Activated CD8-positive, alpha-beta T cell treated with anti-CD3 and anti-CD28 coated beads for 36 hours (primary cell): Measurements from ENCODE around the gene THBS1. TPM values are rescaled to one million over a fixed set of nuclear protein-coding genes. Genes with fewer than 3 reads are reported as not detected.

Experiments
- ATAC-seq: fragments of 200-7000 bp; cut with Tn5 transposase; one replicate; pipeline ENCODE4 v1.10.0; 2021; ENCODE audit warnings: mild to moderate bottlenecking, moderate library complexity
- CTCF ChIA-PET: fragments of 350-600 bp; sonication (Branson Sonifier 250); formaldehyde crosslinking; loops from one replicate; lab custom pipeline; 2021; ENCODE audit warnings: antibody characterized with exemption; lab: Charles Lee
- POLR2A ChIA-PET: fragments of 350-600 bp; sonication (Branson Sonifier 250); formaldehyde crosslinking; loops from one replicate; lab custom pipeline; 2021; ENCODE audit warnings: antibody characterized with exemption; lab: Charles Lee
- DNase-seq: peaks from one replicate; pipeline ENCODE4 v3.0.0-alpha.2; 2020
- H3K27ac Mint-ChIP-seq: one replicate; pipeline ENCODE4 v1.8.0; 2021; ENCODE audit warnings: mild to moderate bottlenecking, mixed read lengths
- H3K27me3 Mint-ChIP-seq: one replicate; pipeline ENCODE4 v1.8.0; 2021; ENCODE audit warnings: mixed read lengths
- H3K36me3 Mint-ChIP-seq: one replicate; pipeline ENCODE4 v1.8.0; 2021; ENCODE audit warnings: low read depth, mixed read lengths
- H3K4me1 Mint-ChIP-seq: one replicate; pipeline ENCODE4 v1.8.0; 2021; ENCODE audit warnings: low read depth, mixed read lengths
- H3K4me3 Mint-ChIP-seq: one replicate; pipeline ENCODE4 v1.8.0; 2021; ENCODE audit warnings: mild to moderate bottlenecking, moderate library complexity, mixed read lengths
- H3K9me3 Mint-ChIP-seq: one replicate; pipeline ENCODE4 v1.8.0; 2021; ENCODE audit warnings: mixed read lengths
- intact Hi-C: fragments of 100-400 bp; cut with micrococcal nuclease; formaldehyde crosslinking; loops from one replicate; pipeline ENCODE4 v1.10.0; 2022
- total RNA-seq, 2 experiments: library from RNA; stranded (reverse); gene quantifications; one replicate each; pipeline ENCODE4 v1.2.3, GENCODE V29; 2021
- TF ChIP-seq, protein P1 (sequence below): fragments of 200-600 bp; IDR thresholded peaks from one replicate; pipeline ENCODE4 v1.8.0; 2022; ENCODE audit warnings: antibody characterized with exemption, mild to moderate bottlenecking

THBS1 gene
- total RNA-seq, 2 experiments from 2014 or later: 0.54 to 1.1 TPM

- POLR2A ChIA-PET: no interaction called here
- intact Hi-C loops: no loop called here
- Mint-ChIP-seq H3K4me1 (peaks cover 3% of the 10 kb centered on the region), H3K27me3 (no peaks in the 10 kb centered on the region), H3K4me3 (no peak overlapping the region), H3K9me3 (no peaks in the 10 kb centered on the region), H3K27ac (no peak overlapping the region), H3K36me3 (no peaks in the 10 kb centered on the region)
- ATAC-seq (no peak), DNase-seq (no peak)
- TF ChIP-seq, protein P1, sequence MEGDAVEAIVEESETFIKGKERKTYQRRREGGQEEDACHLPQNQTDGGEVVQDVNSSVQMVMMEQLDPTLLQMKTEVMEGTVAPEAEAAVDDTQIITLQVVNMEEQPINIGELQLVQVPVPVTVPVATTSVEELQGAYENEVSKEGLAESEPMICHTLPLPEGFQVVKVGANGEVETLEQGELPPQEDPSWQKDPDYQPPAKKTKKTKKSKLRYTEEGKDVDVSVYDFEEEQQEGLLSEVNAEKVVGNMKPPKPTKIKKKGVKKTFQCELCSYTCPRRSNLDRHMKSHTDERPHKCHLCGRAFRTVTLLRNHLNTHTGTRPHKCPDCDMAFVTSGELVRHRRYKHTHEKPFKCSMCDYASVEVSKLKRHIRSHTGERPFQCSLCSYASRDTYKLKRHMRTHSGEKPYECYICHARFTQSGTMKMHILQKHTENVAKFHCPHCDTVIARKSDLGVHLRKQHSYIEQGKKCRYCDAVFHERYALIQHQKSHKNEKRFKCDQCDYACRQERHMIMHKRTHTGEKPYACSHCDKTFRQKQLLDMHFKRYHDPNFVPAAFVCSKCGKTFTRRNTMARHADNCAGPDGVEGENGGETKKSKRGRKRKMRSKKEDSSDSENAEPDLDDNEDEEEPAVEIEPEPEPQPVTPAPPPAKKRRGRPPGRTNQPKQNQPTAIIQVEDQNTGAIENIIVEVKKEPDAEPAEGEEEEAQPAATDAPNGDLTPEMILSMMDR: no peak
- CTCF ChIA-PET: no interaction called here
Measured at GRCh38 chr15:39555885-39556284, 25.0 kb upstream of the THBS1 start.

- Mint-ChIP-seq H3K9me3 (no peaks in the 10 kb centered on the region), H3K27ac (no peak overlapping the region), H3K27me3 (no peaks in the 10 kb centered on the region), H3K4me1 (peaks cover 3% of the 10 kb centered on the region), H3K36me3 (no peaks in the 10 kb centered on the region), H3K4me3 (no peak overlapping the region)
- intact Hi-C loops: no loop called here
- ChIA-PET CTCF (no interaction called here), POLR2A (no interaction called here)
- no peak for ATAC-seq
- DNase-seq: no peak
- TF ChIP-seq, protein P1: no peak
Measured at GRCh38 chr15:39556461-39556860, 24.4 kb upstream of the THBS1 start.

GRCh38 chr15:39558421-39558820 is 22.5 kb upstream of the THBS1 start:
- H3K27ac Mint-ChIP-seq: no peak overlapping the region
- DNase-seq (no peak), ATAC-seq (no peak)
- CTCF ChIA-PET: no interaction called here
- peaks cover 3% of the 10 kb centered on the region for H3K4me1 Mint-ChIP-seq
- H3K27me3 Mint-ChIP-seq: no peaks in the 10 kb centered on the region
- no peak overlapping the region for H3K4me3 Mint-ChIP-seq
- no peaks in the 10 kb centered on the region for H3K9me3 Mint-ChIP-seq
- TF ChIP-seq, protein P1: no peak
- intact Hi-C loops: no loop called here
- no peaks in the 10 kb centered on the region for H3K36me3 Mint-ChIP-seq
- POLR2A ChIA-PET: no interaction called here

- POLR2A ChIA-PET: no interaction called here
- H3K4me1 Mint-ChIP-seq: no peaks in the 10 kb centered on the region
- CTCF ChIA-PET: interaction anchor here (0.7 kb wide), 1 partner anchor 15 kb away, joined by 3 read pairs; no protein-coding TSS in a partner anchor
Measured at GRCh38 chr15:39564972-39565665, 15.8 kb upstream of the THBS1 start.

DNA sequence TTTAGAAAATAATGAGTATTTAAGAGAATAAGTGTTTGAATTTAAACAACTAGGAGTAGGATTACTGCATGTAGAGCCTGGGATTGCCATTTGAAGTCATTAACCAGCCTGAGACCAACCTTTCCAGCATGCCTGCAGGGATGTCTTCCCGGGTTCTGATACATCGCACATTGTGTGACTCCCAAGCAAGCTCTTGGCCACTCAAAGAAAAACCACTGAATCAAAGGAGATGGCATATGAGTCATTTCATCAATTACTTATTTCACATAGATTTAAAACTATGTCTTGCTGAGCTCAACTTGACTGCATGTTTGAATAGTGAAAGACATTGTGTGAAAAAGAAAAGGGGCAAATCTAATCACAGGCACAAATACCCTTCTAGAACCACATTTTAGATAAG is 15.0 kb upstream of the THBS1 start:
- Mint-ChIP-seq H3K27me3 (no peaks in the 10 kb centered on the region), H3K9me3 (no peaks in the 10 kb centered on the region), H3K4me3 (no peak overlapping the region), H3K27ac (no peak overlapping the region), H3K36me3 (no peaks in the 10 kb centered on the region), H3K4me1 (no peaks in the 10 kb centered on the region)
- DNase-seq (no peak), ATAC-seq (no peak)
- ChIA-PET CTCF (interaction anchor here (0.7 kb wide), 1 partner anchor 14 kb away, joined by 3 read pairs; no protein-coding TSS in a partner anchor), POLR2A (no interaction called here)
- intact Hi-C loops: no loop called here
- TF ChIP-seq, protein P1: no peak

More at GRCh38 chr15:39564972-39565665, 15.8 kb upstream of the THBS1 start:
- intact Hi-C loops: no loop called here
- ATAC-seq (no peak), DNase-seq (no peak)
- Mint-ChIP-seq H3K9me3 (no peaks in the 10 kb centered on the region), H3K27ac (no peak overlapping the region), H3K4me3 (no peak overlapping the region), H3K27me3 (no peaks in the 10 kb centered on the region), H3K36me3 (no peaks in the 10 kb centered on the region)
- TF ChIP-seq, protein P1: no peak
